Stomach (tissue), 9 donors: ENCODE measurements around the gene KRTAP3-3. TPM values are rescaled to one million over a fixed set of nuclear protein-coding genes. Genes with fewer than 3 reads are reported as not detected.

Experiments used
- DNase-seq, 2 donors: peaks; one replicate each; pipeline versions ENCODE4 v3.0.0 to v3.0.0-alpha.2; 2013 to 2019
- H3K27ac ChIP-seq, 5 donors: fragments of 200-600 bp in 4 of 5; sonication (generic) in 4 of 5; one replicate each; pipeline ENCODE4 v1.5.1; 2013 to 2019; ENCODE audit warnings: mild to moderate bottlenecking in 1 of 5, moderate library complexity in 1 of 5
- H3K27me3 ChIP-seq, 3 donors: fragments of 200-600 bp; sonication (generic); one replicate each; pipeline ENCODE4 v1.5.1; 2017 to 2019; ENCODE audit warnings: mixed run types in 1 of 3
- H3K36me3 ChIP-seq, 4 donors: fragments of 200-600 bp; sonication (generic); 1 replicate in 3 of 4; 2 replicates in 1 of 4; pipeline ENCODE4 v1.5.1; 2016 to 2019
- H3K4me1 ChIP-seq, 4 donors: fragments of 200-600 bp; sonication (generic); one replicate each; pipeline ENCODE4 v1.5.1; 2016 to 2019
- H3K4me3 ChIP-seq, 4 donors: fragments of 200-600 bp; sonication (generic) in 3 of 4; one replicate each; pipeline ENCODE4 v1.5.1; 2016 to 2019; ENCODE audit warnings: mild to moderate bottlenecking in 1 of 4
- H3K9me3 ChIP-seq, 4 donors: fragments of 200-600 bp; sonication (generic); one replicate each; pipeline ENCODE4 v1.5.1; 2016 to 2019
- EP300 ChIP-seq: sonication (generic); formaldehyde crosslinking; IDR thresholded peaks from one replicate; pipeline ENCODE4 v1.6.1; 2017; ENCODE audit warnings: antibody characterized with exemption
- POLR2A ChIP-seq, 4 donors: fragments of 450-650 bp; IDR thresholded peaks; one replicate each; pipeline ENCODE4 v1.6.1; 2016; ENCODE audit warnings: antibody characterized with exemption in 4 of 4, control low read depth in 2 of 4, mild to moderate bottlenecking in 1 of 4, moderate library complexity in 1 of 4
- POLR2AphosphoS5 ChIP-seq, 3 donors: sonication (generic); formaldehyde crosslinking; IDR thresholded peaks; one replicate each; pipeline ENCODE4 v1.6.1; 2016; ENCODE audit warnings: antibody characterized with exemption in 3 of 3
- WGBS, 5 donors: extraction: QIAGEN DNeasy Blood & Tissue Kit in 3 of 5; methylation state at CpG; one replicate each; pipeline versions ENCODE4 v1.1.5 to v1.1.7; 2013 to 2018; 5-methylcytosine and 5-hydroxymethylcytosine counted together
- intact Hi-C: fragments of 100-400 bp; cut with DNase I; formaldehyde crosslinking; loops from one replicate; pipeline ENCODE4 v1.15.1; 2023; ENCODE audit warnings: low total_unique reads
- polyA plus RNA-seq, 3 donors: library from polyadenylated mRNA; stranded (reverse); fragments of 200-250 nt; gene quantifications; one replicate each; pipeline ENCODE4 v1.2.3, GENCODE V29; 2013
- total RNA-seq, 5 donors: library from RNA; depleted of rRNA; stranded (reverse); fragments of >200 nt; gene quantifications; one replicate each; pipeline versions ENCODE4 v1.1.0 to v1.2.3, GENCODE V29; 2014 to 2016
- TF ChIP-seq, protein P1 (sequence below), 7 experiments: fragments of 450-650 bp in 4 of 7; fragments of 200-600 bp in 3 of 7; sonication (generic) in 3 of 7; IDR thresholded peaks; one replicate each; pipeline ENCODE4 v1.5.1; 2016 to 2019; ENCODE audit warnings: antibody characterized with exemption in 7 of 7, control low read depth in 2 of 7, mild to moderate bottlenecking in 1 of 7
- donor health status: healthy with polysubstance abuse.
- donor health status: Bipolar disorder and iron deficiency.
- donor health status: healthy.

Gene KRTAP3-3
- total and polyA plus RNA-seq, 8 donors, result not detected

DNA sequence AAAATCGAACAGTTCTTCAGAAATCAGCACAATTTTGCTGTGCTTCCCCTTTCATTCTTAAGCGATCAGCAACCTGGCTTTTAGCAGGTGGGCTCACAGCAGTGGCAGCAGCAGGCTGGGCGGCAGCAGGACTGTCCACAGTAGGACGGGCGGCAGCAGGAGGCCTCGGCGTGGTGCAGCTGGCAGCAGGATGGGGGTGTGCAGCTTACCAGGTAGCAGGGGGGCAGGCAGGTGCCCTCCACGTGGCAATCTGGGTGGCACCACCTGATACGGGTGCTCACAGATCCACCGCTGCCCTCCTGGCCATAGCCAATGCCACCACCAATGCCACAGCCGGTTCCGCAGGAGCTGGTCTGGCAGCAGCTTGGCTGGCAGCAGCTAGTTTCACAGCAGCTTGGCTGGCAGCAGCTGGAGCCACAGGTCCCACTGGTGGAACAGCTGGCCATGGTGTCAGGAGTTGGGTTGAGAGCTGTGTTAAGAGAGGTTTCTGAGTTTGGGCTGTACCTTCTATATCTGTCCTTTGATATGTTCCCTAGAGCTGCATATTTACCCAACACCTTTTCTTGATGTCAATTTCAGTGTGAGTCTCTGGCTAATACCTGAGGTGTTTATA lies 35.8 kb upstream of the KRTAP3-3 start, which contains the start of gene KRTAP1-4:
Gene KRTAP1-4 (minus strand): TSS at position 563 of the 613 bp plus-strand sequence. CDS start 117 bp downstream, at position 446.
- 77 to 87% (median 84%) methylated on average over 10 to 12 of the region's 12 CpGs for WGBS, 5 donors
- intact Hi-C loops, result no loop called here

DNA sequence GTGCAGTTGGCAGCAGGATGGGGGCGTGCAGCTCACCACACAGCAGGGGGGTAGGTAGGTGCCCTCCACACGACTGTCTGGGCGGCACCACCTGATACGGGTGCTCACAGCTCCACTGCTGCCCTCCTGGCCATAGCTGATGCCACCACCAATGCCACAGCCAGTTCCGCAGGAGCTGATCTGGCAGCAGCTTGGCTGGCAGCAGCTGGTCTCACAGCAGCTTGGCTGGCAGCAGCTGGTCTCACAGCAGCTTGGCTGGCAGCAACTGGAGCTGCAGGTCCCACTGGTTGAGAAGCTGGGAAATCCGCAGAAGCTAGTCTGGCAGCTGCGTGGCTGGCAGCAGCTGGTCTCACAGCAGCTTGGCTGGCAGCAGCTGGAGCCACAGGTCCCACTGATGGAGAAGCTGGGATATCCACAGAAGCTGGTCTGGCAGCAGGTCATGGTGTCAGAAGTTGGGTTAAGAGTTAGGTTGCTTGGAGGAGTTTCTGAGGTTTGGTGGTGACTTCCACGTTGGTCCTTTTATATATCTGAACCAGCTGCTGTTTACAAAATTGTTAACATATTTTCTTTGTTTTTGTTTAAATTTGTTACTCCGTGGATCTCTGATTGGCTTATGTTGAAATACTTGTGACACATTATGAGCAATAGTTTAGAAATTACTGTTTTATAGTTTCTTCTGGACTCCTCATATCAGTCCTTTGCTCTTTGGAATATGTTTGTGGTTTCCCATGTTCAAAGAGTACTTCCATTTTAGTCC lies 32.9 kb upstream of the KRTAP3-3 start, which contains the start of gene KRTAP1-5:
Gene KRTAP1-5 (minus strand): TSS at position 494 of the 757 bp plus-strand sequence. CDS start 53 bp downstream, at position 441.
- TF ChIP-seq EP300, result no peak
- TF ChIP-seq, protein P1, sequence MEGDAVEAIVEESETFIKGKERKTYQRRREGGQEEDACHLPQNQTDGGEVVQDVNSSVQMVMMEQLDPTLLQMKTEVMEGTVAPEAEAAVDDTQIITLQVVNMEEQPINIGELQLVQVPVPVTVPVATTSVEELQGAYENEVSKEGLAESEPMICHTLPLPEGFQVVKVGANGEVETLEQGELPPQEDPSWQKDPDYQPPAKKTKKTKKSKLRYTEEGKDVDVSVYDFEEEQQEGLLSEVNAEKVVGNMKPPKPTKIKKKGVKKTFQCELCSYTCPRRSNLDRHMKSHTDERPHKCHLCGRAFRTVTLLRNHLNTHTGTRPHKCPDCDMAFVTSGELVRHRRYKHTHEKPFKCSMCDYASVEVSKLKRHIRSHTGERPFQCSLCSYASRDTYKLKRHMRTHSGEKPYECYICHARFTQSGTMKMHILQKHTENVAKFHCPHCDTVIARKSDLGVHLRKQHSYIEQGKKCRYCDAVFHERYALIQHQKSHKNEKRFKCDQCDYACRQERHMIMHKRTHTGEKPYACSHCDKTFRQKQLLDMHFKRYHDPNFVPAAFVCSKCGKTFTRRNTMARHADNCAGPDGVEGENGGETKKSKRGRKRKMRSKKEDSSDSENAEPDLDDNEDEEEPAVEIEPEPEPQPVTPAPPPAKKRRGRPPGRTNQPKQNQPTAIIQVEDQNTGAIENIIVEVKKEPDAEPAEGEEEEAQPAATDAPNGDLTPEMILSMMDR (IDR thresholded peaks at IDR 0.05), result no peak
- no peak for TF ChIP-seq POLR2AphosphoS5 (IDR thresholded peaks at IDR 0.05)
- TF ChIP-seq POLR2A (IDR thresholded peaks at IDR 0.05), result no peak
- Histone ChIP-seq H3K9me3 (peaks cover 0 to 2% (median 0%) of the 10 kb centered on the region in 4 donors), H3K27ac (no peak within 1 kb of the TSS), H3K4me3 (no peak within 1 kb of the TSS), H3K4me1 (no peaks in the 10 kb centered on the region), H3K36me3 (no peaks in the 10 kb centered on the region), H3K27me3 (peaks cover 0 to 4% (median 0%) of the 10 kb centered on the region in 3 donors)
- DNase-seq, result no peak
- intact Hi-C loops, result no loop called here
- 56 to 73% (median 72%) methylated on average over 9 of the region's 9 CpGs for WGBS, 5 donors

More for the DNA sequence above, 35.8 kb upstream of the KRTAP3-3 start, which contains the start of gene KRTAP1-4:
- DNase-seq, result no peak
- no peak within 1 kb of the TSS for H3K4me3 ChIP-seq
- no peaks in the 10 kb centered on the region for H3K9me3 ChIP-seq
- peaks cover 0 to 4% (median 0%) of the 10 kb centered on the region in 3 donors for H3K27me3 ChIP-seq
- H3K27ac ChIP-seq, result no peak within 1 kb of the TSS
- H3K36me3 ChIP-seq, result no peaks in the 10 kb centered on the region
- no peaks in the 10 kb centered on the region for H3K4me1 ChIP-seq
- TF ChIP-seq, protein P1 (IDR thresholded peaks at IDR 0.05), result no peak
- TF ChIP-seq POLR2AphosphoS5 (IDR thresholded peaks at IDR 0.05), result no peak
- no peak for TF ChIP-seq POLR2A (IDR thresholded peaks at IDR 0.05)
- TF ChIP-seq EP300, result no peak

DNA sequence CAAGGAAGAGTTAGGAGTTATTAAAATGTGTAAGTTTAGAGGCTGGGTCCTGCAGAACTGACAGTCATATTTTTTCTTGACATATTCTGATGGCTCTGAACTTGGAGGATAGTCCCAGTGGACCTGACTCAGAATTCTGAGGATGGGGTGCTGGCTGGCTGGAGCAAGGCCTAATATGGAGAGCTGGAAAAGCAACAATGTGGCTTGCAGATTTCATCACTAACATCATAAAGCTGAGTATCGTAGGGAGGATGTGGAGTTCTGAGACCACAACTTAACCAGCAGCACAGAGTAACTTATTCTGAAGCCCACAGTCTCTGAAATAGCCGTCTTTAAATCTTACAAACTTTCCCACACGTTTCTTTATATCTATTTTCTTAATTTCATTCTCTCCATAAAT lies 30.7 kb upstream of the KRTAP3-3 start:
- TF ChIP-seq, protein P1 (IDR thresholded peaks at IDR 0.05), result no peak
- TF ChIP-seq POLR2AphosphoS5 (IDR thresholded peaks at IDR 0.05), result no peak
- TF ChIP-seq EP300, result no peak
- no peak for TF ChIP-seq POLR2A (IDR thresholded peaks at IDR 0.05)
- no peaks in the 10 kb centered on the region for H3K4me1 ChIP-seq
- no peak overlapping the region for H3K27ac ChIP-seq
- intact Hi-C loops, result no loop called here
- H3K27me3 ChIP-seq, result peaks cover 0 to 3% (median 0%) of the 10 kb centered on the region in 3 donors
- H3K9me3 ChIP-seq, result peaks cover 0 to 4% (median 0%) of the 10 kb centered on the region in 4 donors
- no peaks in the 10 kb centered on the region for H3K36me3 ChIP-seq
- DNase-seq, result no peak
- WGBS, 5 donors, result 75 to 86% (median 85%) methylated on average over 3 of the region's 3 CpGs
- no peak overlapping the region for H3K4me3 ChIP-seq

DNA sequence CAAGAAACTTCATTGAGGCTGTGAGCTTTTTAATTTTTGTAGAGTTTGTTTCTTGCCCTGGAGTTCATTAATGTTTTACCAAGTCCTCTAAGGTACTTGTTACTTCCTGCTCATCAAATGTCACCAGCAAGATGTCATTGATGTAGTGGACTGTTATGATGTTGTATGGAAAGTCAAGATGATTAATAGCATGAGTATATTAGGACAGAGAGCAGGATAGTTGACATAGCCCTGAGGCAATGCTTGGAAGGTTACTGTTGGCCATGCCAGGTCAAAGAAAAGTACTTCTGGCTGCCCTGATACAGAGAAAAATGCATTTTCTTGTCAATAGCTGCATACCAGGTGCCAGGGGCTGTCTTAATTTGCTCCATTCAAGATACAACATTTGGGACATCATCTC lies 26.4 kb upstream of the KRTAP3-3 start:
- TF ChIP-seq POLR2AphosphoS5 (IDR thresholded peaks at IDR 0.05) (no peak), EP300 (no peak), POLR2A (IDR thresholded peaks at IDR 0.05) (no peak)
- TF ChIP-seq, protein P1 (IDR thresholded peaks at IDR 0.05), result no peak
- DNase-seq, result no peak
- Histone ChIP-seq H3K36me3 (no peaks in the 10 kb centered on the region), H3K27me3 (no peaks in the 10 kb centered on the region), H3K27ac (no peak overlapping the region), H3K4me1 (no peaks in the 10 kb centered on the region), H3K9me3 (peaks cover 0 to 4% (median 0%) of the 10 kb centered on the region in 4 donors), H3K4me3 (no peak overlapping the region)
- intact Hi-C loops, result no loop called here
